NCI-H1092 (cell line): ENCODE measurements around the gene CCDC47.

ENCODE experiments used
- DNase-seq: peaks from one replicate; lab custom pipeline; 2025; lab: John Stamatoyannopoulos, UW

CCDC47 gene

DNA sequence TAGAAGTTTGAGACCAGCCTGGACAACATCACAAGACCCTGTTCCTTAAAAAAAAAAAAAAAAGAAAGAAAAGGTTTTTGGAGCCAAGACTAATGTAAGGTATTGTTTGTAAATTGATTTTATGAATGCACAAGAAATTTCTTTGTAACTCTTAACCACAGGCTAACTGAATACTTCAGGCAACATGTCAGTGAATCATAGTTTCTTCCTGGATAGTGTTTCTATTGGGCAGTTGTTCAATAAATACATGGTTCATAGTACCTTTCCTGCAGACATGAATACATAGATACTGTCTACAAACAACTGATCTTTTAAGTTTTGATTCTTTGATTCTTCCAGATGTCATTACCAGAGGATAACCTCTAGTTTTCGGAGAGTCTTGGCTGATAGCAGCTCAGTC is 12.2 kb upstream of the CCDC47 start:
- no peak for DNase-seq

DNA sequence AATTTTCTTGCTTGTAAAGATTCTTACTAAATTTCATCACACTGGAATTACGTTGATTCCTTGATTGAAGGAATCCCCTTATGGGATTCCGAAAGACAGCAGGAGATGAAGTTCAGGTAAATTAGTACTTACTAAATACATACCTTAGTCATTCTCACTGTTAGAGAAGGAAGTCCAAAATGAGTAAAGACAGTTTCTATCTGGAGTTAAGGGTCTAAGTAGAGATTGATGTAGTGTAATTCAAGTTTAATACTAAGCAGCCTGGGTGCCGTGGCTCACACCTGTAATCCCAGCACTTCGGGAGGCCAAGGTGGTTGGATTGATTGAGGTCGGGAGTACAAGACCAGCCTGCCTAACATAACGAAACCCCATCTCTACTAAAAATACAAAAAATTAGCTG is 10.1 kb upstream of the CCDC47 start:
- DNase-seq = no peak

DNA sequence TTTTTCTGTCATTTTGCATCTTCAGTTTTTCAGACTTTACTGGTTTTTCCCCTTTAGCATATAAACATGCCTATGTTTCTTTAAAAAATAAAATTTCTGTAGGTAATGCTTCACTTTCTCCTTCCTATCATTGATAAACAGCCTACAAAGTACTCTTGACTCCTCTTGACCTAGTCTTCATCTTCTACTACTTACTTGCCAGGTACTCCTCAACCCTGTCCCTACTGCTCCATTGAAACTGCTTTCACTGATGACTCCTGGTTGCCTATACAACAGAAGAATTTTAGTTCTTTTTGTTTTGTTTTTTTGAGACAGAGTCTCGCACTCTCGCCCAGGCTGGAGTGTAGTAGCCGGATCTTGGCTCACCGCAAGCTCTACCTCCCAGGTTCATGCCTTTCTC is 7.5 kb upstream of the CCDC47 start:
- DNase-seq = no peak

DNA sequence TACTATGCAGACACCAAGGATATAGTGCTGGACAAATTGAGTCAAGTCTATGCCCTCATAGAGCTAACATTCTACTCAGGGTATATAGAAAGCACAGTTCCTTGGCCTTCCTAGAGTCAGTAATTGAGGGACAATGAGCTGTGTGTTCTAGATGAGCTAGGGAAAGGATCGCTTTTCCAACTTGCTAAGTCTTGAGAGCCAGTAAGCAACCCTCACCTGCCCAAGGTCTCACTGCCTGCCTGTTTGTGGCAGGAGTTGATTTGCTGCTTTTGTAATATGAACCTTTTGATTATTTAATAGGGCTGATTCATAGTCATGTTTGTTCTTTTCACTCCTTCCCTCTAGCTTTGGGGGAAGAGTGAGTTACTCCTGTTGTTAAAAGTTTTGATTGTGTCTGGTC is 7.1 kb upstream of the CCDC47 start:
- DNase-seq = no peak

DNA sequence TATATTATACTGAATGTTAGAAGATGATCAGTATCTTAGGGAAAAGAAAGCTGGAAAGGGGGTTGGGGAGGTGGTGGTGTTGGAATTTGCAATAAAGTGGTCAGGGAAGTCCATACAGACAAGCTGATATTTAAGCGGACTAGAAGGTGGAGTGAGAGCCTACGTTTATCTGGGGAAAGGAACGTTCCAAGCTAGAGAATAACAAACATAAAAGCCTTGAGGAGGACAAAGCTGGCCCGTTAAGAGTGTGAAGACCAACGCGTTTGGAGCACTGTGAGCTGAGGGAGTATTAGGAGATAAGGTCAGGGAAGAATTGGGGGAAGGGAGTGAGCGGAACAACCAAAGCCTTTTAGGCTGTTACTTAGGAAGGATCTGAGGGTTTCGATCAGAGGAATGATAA is 2.0 kb upstream of the CCDC47 start:
- no peak for DNase-seq

DNA sequence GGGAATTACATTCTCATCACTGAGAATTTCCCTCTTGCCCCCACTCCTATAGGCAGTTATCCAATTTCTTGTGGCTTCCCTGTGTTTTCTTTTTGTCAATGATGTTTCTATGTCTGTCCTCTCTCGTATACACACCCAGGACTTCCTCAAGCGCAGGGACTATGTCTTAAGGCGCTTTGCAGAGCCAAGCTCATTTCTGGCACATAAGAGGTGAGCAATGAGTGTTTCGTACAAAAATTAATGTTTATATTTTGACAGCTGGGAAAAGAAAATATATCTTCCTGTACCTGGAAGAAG is 1.5 kb upstream of the CCDC47 start:
- DNase-seq = no peak

DNA sequence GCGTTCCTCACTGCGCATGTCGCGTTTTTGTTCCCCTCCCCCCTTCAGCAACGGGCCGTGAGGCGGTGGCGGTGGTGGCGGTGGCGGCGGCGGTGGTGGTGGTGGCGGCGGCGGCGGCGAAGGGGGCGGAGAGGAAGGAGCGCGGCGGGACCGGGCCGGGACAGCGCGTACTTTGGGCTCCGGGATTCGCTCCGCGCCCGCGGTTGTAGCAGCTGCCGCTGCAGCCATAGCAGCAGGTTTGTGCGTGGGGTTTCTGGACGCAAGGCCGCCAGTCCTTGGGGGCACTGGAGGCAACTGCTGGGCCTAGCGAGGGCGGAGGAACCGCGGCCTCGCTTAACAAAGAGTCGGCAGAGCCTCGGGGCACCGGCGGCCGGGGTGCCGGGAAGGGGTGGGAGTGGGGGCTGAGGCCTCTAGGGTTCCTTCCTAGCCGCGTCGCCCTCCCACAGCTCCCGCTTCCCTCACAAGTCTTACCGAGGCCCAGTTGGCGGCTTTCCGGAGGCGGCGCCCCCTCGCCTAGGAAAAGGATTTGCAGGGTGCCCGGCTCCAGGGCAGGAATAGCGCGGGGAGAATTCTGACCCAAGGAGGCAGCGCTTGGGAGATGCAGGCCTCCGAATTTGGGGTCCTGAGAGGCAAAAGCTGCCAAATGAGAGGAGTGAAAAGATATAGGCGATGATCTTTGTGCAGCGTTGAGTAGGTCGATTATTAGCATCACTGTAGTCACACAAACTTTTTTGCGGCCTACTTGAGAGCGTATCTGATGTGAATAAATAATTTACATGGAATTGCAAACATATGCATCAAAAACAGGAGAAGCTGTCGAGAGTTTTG is 958 bp upstream of the CCDC47 start, which contains the start of gene DDX42:
Gene DDX42, plus strand, starts transcription at position 30 of the 828 bp plus-strand sequence. CDS start 12,880 bp downstream, outside the sequence.
- DNase-seq = peak; percentile 24

DNA sequence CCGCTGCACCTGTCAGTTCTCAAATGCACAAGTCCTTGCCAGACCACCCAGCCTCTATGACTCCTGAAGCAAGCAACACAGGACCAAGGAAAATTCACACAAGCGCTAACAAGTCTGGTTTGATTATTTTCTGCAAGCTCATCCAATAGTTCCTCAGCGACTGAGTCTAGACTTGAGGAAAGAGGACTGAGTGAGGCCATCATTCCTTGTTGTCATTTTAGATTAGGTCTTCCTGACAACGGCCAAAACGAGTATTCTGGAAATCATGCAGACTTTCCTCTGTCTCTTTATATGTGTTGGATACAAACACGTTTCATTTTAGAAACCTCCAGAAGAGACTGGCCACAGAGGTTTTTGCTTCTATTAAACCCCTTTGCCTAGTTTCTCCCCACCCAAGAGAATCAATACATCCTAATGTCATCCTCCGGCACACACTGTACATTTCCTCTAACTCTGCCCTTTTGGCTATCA is 561 bp downstream of the CCDC47 start:
- no peak for DNase-seq

DNA sequence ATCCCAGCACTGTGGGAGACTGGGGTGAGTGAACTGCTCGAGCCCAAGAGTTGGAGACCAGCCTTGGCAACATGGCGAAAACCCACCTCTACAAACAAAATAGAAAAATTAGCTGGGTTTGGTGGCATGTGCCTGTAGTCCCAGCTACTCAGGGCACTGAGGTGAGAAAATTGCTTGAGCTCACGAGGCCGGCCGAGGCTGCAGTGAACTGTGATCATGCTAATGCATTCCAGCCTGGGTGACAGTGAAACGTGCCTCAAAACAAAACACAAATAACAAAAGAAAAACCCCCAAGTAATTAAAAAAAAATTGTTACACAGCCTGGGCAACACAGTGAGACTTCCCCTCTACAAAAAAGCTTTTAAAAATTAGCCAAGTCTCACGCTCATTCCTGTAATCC is 5.0 kb downstream of the CCDC47 start:
- DNase-seq = no peak

DNA sequence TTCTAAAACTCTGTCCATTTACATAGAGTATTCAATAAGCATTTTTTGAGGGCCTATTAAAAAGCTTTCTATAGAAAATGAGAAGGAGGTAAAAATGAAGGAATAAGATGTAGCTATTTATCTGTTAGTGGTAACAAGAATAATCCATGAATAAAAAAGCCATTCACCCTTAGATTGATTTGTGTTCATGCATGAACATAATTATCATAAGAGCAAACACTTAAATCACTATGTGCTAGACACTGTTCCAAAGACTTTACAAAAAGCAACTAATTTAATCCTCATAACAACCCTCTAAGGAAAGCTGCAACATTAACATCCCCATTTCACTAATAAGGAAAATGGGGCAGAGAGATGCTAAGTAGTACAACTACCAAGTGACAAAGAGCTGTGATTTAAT is 6.6 kb downstream of the CCDC47 start:
- DNase-seq = no peak

DNA sequence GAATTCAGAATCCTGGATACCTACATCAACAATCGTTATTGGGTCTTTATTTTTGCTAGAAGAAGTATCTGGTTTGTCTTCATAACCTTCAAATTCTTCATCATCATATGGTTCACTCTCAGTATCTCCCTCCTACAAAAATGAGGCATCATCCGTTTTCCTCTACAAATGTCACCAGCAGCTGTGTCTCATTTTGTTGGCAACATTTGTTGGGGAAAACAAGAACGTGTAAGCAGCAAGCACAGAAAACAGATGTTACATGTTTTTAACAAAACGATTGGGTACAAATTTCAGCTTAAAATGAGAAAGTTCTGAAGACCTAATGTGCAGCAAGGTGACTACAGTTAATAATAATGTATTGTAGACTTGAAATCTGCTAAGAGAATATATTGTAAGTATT is 8.7 kb downstream of the CCDC47 start:
- DNase-seq = no peak

DNA sequence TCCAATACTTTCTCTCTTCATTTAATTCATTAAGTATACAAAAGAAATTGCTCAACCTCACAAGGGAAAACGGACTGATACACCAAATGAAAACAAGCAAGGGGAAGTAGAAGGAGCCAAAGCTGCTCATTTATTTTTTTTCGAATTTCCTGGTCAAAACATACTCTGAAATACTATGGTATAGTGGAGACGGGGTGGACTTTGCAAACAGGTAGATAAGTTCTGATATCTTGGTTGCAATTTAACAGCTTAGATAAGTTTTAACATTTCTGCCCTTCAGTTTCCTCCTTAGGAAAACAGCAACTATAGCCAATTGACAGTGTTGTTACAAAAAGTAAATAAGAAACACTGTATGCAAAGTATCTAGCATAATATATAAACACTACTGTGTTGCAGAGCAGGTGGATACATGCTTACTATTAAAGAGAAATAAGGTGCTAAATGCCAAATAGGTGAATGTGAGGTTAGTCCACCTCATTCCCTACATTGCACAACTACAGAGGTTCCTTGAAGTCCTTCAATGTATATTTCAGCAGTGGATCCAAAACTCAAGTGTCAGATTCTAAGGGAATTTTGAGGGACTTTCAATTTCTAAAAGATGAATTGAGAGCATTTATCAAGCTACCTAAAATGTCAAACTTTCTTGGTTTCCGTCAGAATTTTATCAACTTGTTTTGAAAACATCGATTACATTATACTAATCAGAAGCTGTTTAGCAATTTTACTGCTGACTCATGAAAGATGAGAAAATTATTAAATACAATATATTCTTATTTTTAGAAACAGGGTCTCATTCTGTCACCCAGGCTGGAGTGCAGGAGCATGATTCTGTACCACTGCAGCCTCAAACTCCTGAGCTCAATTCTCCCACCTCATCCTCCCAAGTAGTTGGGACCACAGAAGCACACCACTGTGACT is 11.0 kb downstream of the CCDC47 start:
- no peak for DNase-seq

DNA sequence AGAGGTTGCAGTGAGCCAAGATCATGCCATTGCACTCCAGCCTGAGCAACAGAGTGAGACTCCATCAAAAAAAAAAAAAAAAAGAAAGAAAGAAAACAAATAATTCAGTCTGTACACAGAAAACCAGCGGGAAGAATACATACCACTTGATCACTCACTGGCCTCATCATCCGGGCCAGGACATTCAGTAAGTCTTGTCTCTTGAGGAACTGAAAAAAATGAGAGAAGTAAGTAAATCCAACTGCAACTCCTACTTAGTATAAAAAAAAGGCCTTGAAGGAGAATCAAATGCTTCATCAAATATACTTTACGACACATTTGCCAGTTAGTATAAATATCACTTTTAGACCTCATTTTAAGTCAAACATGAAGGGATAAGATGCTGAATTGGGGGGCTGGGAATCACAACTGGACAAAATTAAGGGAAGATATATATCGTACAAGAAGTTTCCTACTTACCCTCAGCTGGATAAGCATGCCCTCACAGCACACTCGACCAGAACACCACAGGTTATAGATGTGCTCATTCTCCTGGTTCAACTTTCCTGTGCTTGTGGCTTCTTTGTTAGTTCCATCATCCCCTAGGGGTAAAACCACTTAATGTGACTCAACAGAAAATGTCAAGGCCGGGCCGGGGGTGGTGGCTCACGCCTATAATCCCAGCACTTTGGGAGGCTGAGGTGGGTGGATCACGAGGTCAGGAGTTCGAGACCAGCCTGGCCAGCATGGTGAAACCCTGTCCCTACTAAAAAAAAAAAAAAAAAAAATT is 12.4 kb downstream of the CCDC47 start:
- no peak for DNase-seq

DNA sequence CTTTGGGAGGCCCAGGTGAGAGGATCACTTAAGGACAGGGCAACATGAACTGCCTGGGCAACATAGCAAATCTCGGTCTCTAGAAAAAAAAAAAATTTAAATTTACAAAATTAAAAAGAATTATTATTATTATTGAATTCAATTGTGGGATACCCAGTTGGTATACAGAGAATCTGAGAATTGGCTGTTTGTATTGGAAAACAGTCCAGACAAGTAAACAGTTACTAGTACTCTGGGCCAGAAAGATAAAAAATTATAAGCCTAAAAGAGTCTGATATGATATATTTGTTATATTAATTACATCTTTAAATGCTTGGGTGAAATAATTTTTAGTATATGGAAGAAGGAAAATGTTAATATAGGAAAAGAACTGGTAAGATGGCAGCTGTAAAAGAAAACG is 15.0 kb downstream of the CCDC47 start:
- no peak for DNase-seq

DNA sequence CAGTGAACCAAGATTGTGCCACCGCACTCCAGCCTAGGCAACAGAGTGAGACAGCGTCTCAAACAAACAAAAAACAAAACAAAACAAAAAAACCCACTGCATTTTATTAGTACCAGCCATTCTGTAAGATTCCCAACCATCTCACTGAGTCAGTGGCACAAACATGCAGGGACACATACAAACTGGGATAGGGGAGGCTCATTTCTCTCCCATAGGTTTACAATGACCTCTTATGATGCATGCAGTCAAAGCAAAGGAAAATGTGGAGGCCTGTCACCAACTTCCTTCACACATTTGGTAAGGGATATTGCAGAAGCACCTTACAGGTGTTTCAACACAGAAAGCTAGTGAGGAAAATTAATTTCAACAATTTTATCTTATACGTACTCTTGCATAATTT is 19.4 kb downstream of the CCDC47 start:
- no peak for DNase-seq

DNA sequence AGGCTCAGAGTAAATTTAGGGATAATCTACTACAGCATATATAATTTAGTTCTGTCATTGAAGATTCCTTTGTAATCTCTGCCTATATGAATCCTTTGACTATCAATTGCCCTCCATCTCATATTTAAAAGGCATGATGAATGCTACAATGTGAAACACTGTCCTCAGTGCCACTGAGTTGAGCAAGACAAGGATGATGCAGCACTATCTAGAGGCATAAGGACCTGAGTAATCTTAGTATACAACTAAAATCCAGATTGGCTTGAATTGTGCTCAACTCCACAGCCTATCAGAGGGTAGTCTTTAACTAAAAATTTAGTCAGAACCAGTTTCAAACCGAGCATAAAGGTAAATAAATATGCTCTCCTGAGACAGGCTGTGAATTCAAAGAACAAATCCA is 20.2 kb downstream of the CCDC47 start:
- DNase-seq = no peak

DNA sequence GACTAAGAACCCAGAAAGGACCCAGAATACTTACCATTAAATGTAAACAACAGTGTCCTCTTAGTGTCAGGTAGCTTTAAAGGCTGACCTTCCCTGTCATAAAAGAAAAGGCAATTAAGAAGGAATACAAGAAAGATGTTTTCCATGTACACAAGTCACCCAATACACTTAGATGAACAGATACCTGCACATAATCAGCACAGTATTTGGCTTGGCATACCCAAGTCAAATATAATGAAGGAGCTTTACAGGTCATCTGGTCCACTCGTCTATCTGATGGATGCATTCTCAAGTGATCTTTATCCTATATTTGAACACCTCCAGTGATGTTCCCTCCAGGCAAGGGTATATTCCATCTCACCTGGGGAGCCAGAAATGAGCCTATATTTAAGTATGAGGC is 20.7 kb downstream of the CCDC47 start:
- DNase-seq = no peak

DNA sequence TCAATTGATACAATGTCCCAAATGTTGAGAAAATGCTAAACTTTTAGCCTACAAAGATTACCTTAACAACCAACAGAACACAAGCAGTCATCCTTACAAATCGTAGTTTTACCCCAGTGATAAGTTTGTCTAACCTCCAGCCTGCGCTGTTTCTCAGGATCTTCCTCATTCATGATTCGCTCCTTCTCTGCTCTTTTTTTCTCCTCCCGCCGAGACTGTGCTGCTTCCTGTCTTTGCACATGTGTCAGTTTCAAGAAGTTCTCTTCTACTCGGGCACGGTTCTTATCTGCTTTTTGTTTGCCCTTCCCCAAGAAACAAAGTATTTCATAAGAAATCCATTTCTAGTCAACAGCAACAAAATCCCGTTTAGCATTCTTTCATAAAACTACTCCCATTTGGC is 21.6 kb downstream of the CCDC47 start:
- DNase-seq = no peak

DNA sequence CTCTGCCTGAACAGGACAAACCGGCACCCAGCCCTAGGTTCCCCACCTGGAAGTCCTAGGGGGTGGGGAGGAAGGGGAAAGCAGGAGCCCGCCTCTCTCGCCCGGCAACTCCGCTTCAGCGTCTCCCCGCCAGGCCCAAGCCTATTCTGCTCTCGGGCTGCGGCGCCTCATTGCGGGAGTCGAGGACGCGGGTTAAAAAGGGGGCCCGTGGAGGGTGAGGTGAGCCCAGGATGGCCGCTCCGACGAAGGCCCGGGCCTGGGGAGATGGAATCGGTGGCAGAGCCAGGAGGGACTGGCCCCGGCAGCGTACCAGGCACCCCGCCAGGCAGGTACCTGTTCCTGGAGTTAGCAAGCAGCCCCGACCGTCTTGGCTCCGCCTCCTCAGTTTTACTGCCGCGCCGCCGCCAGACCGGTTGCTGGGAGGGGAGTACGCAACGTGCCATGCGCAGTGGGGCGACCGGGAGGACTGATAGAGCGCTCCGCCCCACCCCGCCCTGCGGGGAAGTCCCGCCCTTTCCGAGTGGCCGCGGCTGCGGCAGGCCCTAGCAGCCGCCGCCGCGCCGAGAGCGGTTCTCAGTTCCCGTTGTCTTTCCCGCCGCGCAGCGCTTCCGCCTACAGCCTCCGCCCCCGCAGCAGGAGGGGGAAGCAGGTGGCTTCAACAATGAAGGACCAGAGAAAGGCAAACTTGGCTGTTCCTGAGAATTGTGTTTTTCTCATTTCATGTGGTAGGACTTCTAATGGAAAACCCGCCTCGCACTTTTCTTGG is 31.8 kb downstream of the CCDC47 start, which contains the start of gene STRADA:
Gene STRADA, minus strand, starts transcription at position 392 of the 766 bp plus-strand sequence. CDS start 13,430 bp downstream, outside the sequence.
- peak; percentile 97 for DNase-seq

DNA sequence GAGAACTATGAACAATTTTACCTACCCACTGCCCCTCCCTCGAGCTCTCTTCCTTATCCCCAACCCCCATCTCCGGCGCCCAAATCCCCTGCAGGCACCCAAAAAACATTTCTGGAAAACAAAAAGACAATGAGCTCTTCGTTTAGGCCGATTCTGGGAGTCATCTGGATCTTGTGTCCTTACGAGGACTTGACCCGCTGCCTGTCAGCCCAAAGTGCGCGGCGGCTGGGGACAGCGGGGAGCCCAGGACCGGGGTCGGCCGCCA is 32.3 kb downstream of the CCDC47 start:
- DNase-seq = no peak

DNA sequence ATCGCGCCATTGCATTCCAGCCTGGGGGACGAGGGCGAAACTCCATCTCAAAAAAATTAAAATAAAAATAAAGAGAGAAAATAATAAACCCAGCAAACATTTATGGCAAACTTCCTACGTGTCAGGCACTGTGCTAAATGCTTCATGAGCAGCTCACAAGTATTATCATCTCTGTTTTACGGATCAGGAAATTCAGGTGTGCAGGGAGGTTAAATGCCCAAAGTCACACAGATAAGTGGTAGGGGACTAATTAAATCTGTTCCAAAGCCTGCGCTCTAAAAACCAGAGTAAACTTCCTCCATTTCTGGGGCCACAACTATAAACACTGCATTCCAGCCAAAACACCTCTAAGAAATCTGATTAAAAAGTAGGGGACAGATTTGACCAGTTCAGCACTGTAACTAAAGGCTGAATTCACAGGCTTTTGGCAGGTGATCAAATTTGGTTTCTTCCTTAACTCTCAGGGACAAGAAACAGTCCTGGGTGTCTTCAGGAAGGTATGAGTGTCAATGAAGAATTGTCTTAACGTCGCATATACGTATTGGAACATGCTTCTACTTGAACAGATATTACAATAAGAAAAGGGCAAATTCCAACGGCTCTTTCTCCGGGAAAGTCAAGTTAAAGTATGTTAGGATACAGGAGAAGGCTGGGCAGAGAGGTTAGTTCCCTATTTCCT is 32.8 kb downstream of the CCDC47 start:
- no peak for DNase-seq
